Breast epithelium (tissue), 3 donors: ENCODE data around the gene YEATS4.

Experiments used
- CTCF ChIP-seq, 3 donors: fragments of 450-650 bp; IDR thresholded peaks; one replicate each; pipeline ENCODE4 v1.5.1; 2016 to 2017; ENCODE audit warnings: antibody characterized with exemption in 3 of 3, mild to moderate bottlenecking in 3 of 3, moderate library complexity in 3 of 3
- POLR2A ChIP-seq: fragments of 450-650 bp; IDR thresholded peaks from one replicate; pipeline ENCODE4 v1.6.1; 2016; ENCODE audit warnings: antibody characterized with exemption, mild to moderate bottlenecking, moderate library complexity
- POLR2AphosphoS5 ChIP-seq, 3 donors: sonication (generic); formaldehyde crosslinking; IDR thresholded peaks; one replicate each; pipeline ENCODE4 v1.6.1; 2017; ENCODE audit warnings: antibody characterized with exemption in 3 of 3

DNA sequence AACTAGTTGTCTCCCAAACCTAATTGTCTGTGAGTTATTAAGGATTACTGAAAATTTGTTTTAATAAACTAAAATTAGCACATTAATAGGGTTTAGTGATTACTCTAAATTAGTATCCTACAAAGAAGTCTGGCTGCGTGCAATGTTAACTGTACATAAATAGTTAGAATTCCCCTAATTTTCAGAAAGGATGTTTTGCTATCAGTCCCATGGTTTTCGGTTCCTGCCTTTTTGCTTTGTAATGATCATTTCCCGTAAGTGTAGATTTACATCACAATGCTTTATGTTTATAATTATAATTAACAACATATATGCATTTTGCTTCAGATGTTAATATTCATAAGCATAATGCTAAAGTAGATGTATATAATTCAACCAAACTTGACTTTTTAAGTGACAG is 31.1 kb upstream of the YEATS4 start:
- TF ChIP-seq POLR2A (no peak), CTCF (IDR thresholded peaks at IDR 0.05) (no peak), POLR2AphosphoS5 (IDR thresholded peaks at IDR 0.05) (no peak)
